OCI-LY3 (cell line): Measurements from ENCODE around the gene RBMS3.
A peak's percentile ranks its signal among the peaks of the same experiment; 100 is the strongest.

Experiments
- H2AFZ ChIP-seq: fragments of 200-600, 300-600 bp; shearing (Covaris generic); 2 replicates; pipeline ENCODE4 v1.6.0; 2014; ENCODE audit warnings: antibody characterized with exemption, low read depth, low read length
- H3K27ac ChIP-seq: fragments of 200-600, 300-600 bp; sonication (generic); 2 replicates; pipeline ENCODE4 v1.5.1; 2014; ENCODE audit warnings: mild to moderate bottlenecking, low read length, moderate library complexity, mixed read lengths
- H3K27me3 ChIP-seq: fragments of 200-600, 300-600 bp; sonication (generic); 2 replicates; pipeline ENCODE4 v1.6.1; 2014; ENCODE audit warnings: low read depth, low read length, mixed read lengths
- H3K36me3 ChIP-seq: fragments of 200-600, 300-600 bp; sonication (generic); replicated peaks from 2 replicates; pipeline ENCODE3; 2014; ENCODE audit warnings: low read depth, low read length, mixed read lengths
- H3K4me1 ChIP-seq: fragments of 300-600, 200-600 bp; sonication (generic); 2 replicates; pipeline ENCODE4 v1.6.1; 2014; ENCODE audit warnings: low read length, mixed read lengths
- H3K4me2 ChIP-seq: fragments of 200-600, 300-600 bp; sonication (generic); 2 replicates; pipeline ENCODE4 v1.6.1; 2014; ENCODE audit warnings: low read length, mixed read lengths
- H3K4me3 ChIP-seq: fragments of 300-600, 200-600 bp; sonication (generic); 2 replicates; pipeline ENCODE4 v1.5.1; 2014; ENCODE audit warnings: antibody characterized with exemption, mild to moderate bottlenecking, low read length, moderate library complexity
- H3K79me2 ChIP-seq: fragments of 300-600, 200-600 bp; shearing (Covaris generic); 2 replicates; pipeline ENCODE4 v1.6.1; 2014; ENCODE audit warnings: mild to moderate bottlenecking, low read length, mixed read lengths
- H3K9ac ChIP-seq: fragments of 300-600, 200-600 bp; shearing (Covaris generic); 2 replicates; pipeline ENCODE4 v1.6.0; 2014; ENCODE audit warnings: mild to moderate bottlenecking, low read length, moderate library complexity
- H3K9me3 ChIP-seq: fragments of 200-600, 300-600 bp; shearing (Covaris generic); 2 replicates; pipeline ENCODE4 v1.6.1; 2014; ENCODE audit warnings: low read length, mixed read lengths; ENCODE audit not compliant: insufficient read depth
- H4K20me1 ChIP-seq: fragments of 200-600, 300-600 bp; sonication (generic); 2 replicates; pipeline ENCODE4 v1.6.1; 2016; ENCODE audit warnings: low read length, mixed read lengths; ENCODE audit not compliant: insufficient read depth
- EZH2phosphoT487 ChIP-seq: fragments of 200-600 bp; shearing (Covaris generic); IDR thresholded peaks from 2 replicates; pipeline ENCODE4 v1.6.1; 2018; ENCODE audit warnings: antibody characterized with exemption, mixed run types, low read depth
- TF ChIP-seq, protein P1 (sequence below): fragments of 200-600, 300-600 bp; sonication (generic); IDR thresholded peaks from 2 replicates; pipeline ENCODE4 v1.5.1; 2014; ENCODE audit warnings: antibody characterized with exemption, low read length, low read depth

Gene RBMS3

DNA sequence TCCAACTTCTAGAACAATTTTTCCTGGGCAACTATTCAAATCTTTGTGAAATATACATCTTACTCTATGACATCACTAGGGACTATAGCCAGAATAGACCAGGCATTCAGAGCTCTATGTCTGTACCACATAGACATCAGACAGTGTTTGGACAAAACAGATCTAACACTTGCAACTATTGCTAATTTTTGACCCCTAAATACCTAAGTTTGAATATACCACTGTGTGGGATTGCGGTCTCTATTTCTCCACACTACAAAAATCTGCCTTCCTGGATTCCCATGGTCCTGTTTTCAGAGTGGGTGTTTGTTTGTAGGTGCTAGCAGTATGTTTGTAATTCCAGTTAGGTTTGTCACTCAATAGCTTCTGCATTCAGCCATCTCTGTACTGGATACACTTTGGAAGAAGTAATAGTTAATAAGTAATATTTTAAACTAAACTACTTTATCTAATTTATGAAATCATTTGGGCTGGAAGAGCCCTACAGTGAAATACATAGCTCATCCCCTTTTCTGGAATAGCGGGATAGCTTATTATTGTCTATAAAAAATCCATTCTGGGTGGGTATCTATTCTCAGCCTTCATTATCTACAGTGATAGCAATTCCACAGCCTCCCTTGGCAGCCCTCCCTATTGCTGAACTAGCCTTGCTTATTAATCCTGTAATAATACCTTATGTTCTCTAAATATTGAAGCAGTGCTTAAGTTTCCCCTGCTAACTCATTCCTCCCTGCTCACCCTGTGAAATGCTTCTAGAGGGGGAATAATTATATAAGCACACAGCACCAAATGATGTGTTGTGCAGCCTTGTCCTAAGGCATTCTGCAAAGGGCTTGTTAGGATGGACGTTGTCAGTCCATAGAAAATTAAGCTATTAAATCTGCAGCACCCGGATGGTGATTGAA is 49.4 kb downstream of the RBMS3 start:
- H3K9me3 ChIP-seq: no peaks in the 10 kb centered on the region
- H2AFZ ChIP-seq: no peak overlapping the region
- H3K4me3 ChIP-seq: no peak overlapping the region
- no peaks in the 10 kb centered on the region for H3K36me3 ChIP-seq
- no peak overlapping the region for H3K9ac ChIP-seq
- H4K20me1 ChIP-seq: no peaks in the 10 kb centered on the region
- H3K79me2 ChIP-seq: no peaks in the 10 kb centered on the region
- no peak overlapping the region for H3K27ac ChIP-seq
- no peak overlapping the region for H3K4me2 ChIP-seq
- peaks cover 10% of the 10 kb centered on the region for H3K4me1 ChIP-seq
- TF ChIP-seq, protein P1, sequence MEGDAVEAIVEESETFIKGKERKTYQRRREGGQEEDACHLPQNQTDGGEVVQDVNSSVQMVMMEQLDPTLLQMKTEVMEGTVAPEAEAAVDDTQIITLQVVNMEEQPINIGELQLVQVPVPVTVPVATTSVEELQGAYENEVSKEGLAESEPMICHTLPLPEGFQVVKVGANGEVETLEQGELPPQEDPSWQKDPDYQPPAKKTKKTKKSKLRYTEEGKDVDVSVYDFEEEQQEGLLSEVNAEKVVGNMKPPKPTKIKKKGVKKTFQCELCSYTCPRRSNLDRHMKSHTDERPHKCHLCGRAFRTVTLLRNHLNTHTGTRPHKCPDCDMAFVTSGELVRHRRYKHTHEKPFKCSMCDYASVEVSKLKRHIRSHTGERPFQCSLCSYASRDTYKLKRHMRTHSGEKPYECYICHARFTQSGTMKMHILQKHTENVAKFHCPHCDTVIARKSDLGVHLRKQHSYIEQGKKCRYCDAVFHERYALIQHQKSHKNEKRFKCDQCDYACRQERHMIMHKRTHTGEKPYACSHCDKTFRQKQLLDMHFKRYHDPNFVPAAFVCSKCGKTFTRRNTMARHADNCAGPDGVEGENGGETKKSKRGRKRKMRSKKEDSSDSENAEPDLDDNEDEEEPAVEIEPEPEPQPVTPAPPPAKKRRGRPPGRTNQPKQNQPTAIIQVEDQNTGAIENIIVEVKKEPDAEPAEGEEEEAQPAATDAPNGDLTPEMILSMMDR: no peak
- no peak for TF ChIP-seq EZH2phosphoT487
- H3K27me3 ChIP-seq: peaks cover 23% of the 10 kb centered on the region

- Histone ChIP-seq H3K9ac (no peak overlapping the region), H3K27me3 (peaks cover 23% of the 10 kb centered on the region), H3K27ac (no peak overlapping the region), H3K79me2 (no peaks in the 10 kb centered on the region), H3K36me3 (no peaks in the 10 kb centered on the region), H3K4me3 (no peak overlapping the region), H3K9me3 (no peaks in the 10 kb centered on the region), H4K20me1 (no peaks in the 10 kb centered on the region), H3K4me2 (no peak overlapping the region), H2AFZ (no peak overlapping the region), H3K4me1 (peaks cover 10% of the 10 kb centered on the region)
- TF ChIP-seq EZH2phosphoT487: no peak
- TF ChIP-seq, protein P1: no peak
Observed at GRCh38 chr3:29331035-29331434, 50.2 kb downstream of the RBMS3 start.

GRCh38 chr3:29331456-29332194 is 50.8 kb downstream of the RBMS3 start:
- H3K79me2 ChIP-seq: no peaks in the 10 kb centered on the region
- TF ChIP-seq, protein P1: no peak
- TF ChIP-seq EZH2phosphoT487: no peak
- H3K27ac ChIP-seq: no peak overlapping the region
- no peaks in the 10 kb centered on the region for H3K9me3 ChIP-seq
- H3K4me2 ChIP-seq: peak overlapping the region; percentile 23; the same call in 1 of the 2 replicates
- peaks cover 23% of the 10 kb centered on the region for H3K27me3 ChIP-seq
- H3K4me1 ChIP-seq: peaks cover 10% of the 10 kb centered on the region
- no peaks in the 10 kb centered on the region for H4K20me1 ChIP-seq
- H3K4me3 ChIP-seq: no peak overlapping the region
- no peak overlapping the region for H3K9ac ChIP-seq
- H2AFZ ChIP-seq: no peak overlapping the region
- H3K36me3 ChIP-seq: no peaks in the 10 kb centered on the region

DNA sequence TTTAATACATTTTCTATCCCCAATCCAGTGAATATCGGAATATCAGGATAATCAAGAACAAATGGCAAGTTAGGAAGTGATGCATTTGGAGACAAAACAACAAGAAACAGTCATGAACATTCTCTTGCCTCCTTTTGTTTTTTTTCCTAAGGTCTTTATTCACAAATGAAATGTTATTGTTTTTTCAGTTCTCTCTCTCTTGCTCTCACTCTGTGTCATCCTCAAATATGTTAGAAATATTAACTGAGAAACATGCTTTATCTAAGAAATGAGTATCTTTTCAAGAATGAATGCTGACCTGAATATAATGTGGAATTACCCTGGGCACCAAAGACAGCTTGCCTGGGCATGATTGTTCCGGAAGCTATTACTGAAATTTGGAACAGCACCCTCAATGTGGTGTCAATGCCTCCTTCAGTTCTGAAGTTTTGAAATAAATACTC is 51.3 kb downstream of the RBMS3 start:
- Histone ChIP-seq H3K4me1 (peaks cover 10% of the 10 kb centered on the region), H3K9me3 (no peaks in the 10 kb centered on the region), H4K20me1 (no peaks in the 10 kb centered on the region), H3K4me3 (no peak overlapping the region), H3K4me2 (peak overlapping the region; percentile 23), H2AFZ (no peak overlapping the region), H3K79me2 (no peaks in the 10 kb centered on the region), H3K9ac (no peak overlapping the region), H3K36me3 (no peaks in the 10 kb centered on the region), H3K27ac (no peak overlapping the region), H3K27me3 (peaks cover 23% of the 10 kb centered on the region)
- no peak for TF ChIP-seq EZH2phosphoT487
- TF ChIP-seq, protein P1: no peak
